SK-N-SH treated with all-trans-retinoic acid at 6 μM for 48 hours (cell line): ENCODE results near the gene CDC42BPG.

Experiments used
- ATAC-seq: fragments of 200-7000 bp; cut with Tn5 transposase; 3 replicates; pipeline ENCODE4 v1.9.1; 2020; ENCODE audit warnings: mild to moderate bottlenecking, moderate library complexity
- ARNTL ChIP-seq: fragments of 450-650 bp; formaldehyde crosslinking; IDR thresholded peaks from 2 replicates; pipeline ENCODE4 v1.5.0; 2020; ENCODE audit warnings: low read depth, mild to moderate bottlenecking, moderate library complexity, borderline replicate concordance
- BACH2 ChIP-seq: fragments of 250-450 bp; sonication (Bioruptor Pico); IDR thresholded peaks from 2 replicates; pipeline ENCODE4 v1.9.0; 2021; ENCODE audit warnings: mild to moderate bottlenecking, borderline replicate concordance
- CREB5 ChIP-seq: fragments of 250-450 bp; sonication (Bioruptor Pico); IDR thresholded peaks from 2 replicates; pipeline ENCODE4 v1.5.1; 2020; ENCODE audit warnings: low read depth, mild to moderate bottlenecking, moderate library complexity
- CSDC2 ChIP-seq: fragments of 250-450 bp; sonication (Bioruptor Pico); IDR thresholded peaks from 2 replicates; pipeline ENCODE4 v1.5.0; 2020; ENCODE audit warnings: mild to moderate bottlenecking, moderate library complexity
- CSRNP3 ChIP-seq: fragments of 250-450 bp; sonication (Bioruptor Pico); IDR thresholded peaks from 2 replicates; pipeline ENCODE4 v1.5.1; 2021; ENCODE audit warnings: mild to moderate bottlenecking, moderate library complexity
- ESRRG ChIP-seq: fragments of 250-450 bp; sonication (Bioruptor Pico); IDR thresholded peaks from 2 replicates; pipeline ENCODE4 v1.6.1; 2021; ENCODE audit warnings: mild to moderate bottlenecking
- ISL1 ChIP-seq: fragments of 250-450 bp; sonication (Bioruptor Pico); IDR thresholded peaks from 2 replicates; pipeline ENCODE4 v2.1.2; 2022; ENCODE audit warnings: mild to moderate bottlenecking, moderate library complexity
- OSR1 ChIP-seq: fragments of 250-450 bp; sonication (Bioruptor Pico); IDR thresholded peaks from 2 replicates; pipeline ENCODE4 v1.8.0; 2022; ENCODE audit warnings: moderate library complexity, mild to moderate bottlenecking, inconsistent platforms
- PPARA ChIP-seq: fragments of 250-450 bp; sonication (Bioruptor Pico); IDR thresholded peaks from 2 replicates; pipeline ENCODE4 v1.5.0; 2020; ENCODE audit warnings: mild to moderate bottlenecking, borderline replicate concordance
- RARB ChIP-seq: fragments of 250-450 bp; sonication (Bioruptor Pico); IDR thresholded peaks from 2 replicates; pipeline ENCODE4 v1.8.0; 2021; ENCODE audit warnings: mild to moderate bottlenecking, moderate library complexity
- TCF4 ChIP-seq: fragments of 250-450 bp; sonication (Bioruptor Pico); IDR thresholded peaks from 2 replicates; pipeline ENCODE4 v1.8.0; 2021; ENCODE audit warnings: mild to moderate bottlenecking, moderate library complexity, borderline replicate concordance
- TOX ChIP-seq: fragments of 250-450 bp; sonication (Bioruptor Pico); IDR thresholded peaks from 2 replicates; pipeline ENCODE4 v1.8.0; 2021; ENCODE audit warnings: mild to moderate bottlenecking, moderate library complexity, borderline replicate concordance
- TSHZ2 ChIP-seq: fragments of 250-450 bp; sonication (Bioruptor Pico); IDR thresholded peaks from 2 replicates; pipeline ENCODE4 v1.5.0; 2020; ENCODE audit warnings: mild to moderate bottlenecking, moderate library complexity
- ZFP3 ChIP-seq: fragments of 250-450 bp; sonication (Bioruptor Pico); IDR thresholded peaks from 2 replicates; pipeline ENCODE4 v1.5.0; 2020; ENCODE audit warnings: mild to moderate bottlenecking, moderate library complexity
- ZFP30 ChIP-seq: fragments of 450-650 bp; formaldehyde crosslinking; IDR thresholded peaks from 2 replicates; pipeline ENCODE4 v1.5.0; 2022; ENCODE audit warnings: mild to moderate bottlenecking, moderate library complexity
- ZNF565 ChIP-seq: fragments of 450-650 bp; formaldehyde crosslinking; conservative IDR thresholded peaks from 2 replicates; pipeline ENCODE4 v1.5.0; 2020; ENCODE audit warnings: low read depth, mild to moderate bottlenecking, moderate library complexity
- ZNF70 ChIP-seq: fragments of 450-650 bp; formaldehyde crosslinking; IDR thresholded peaks from 2 replicates; pipeline ENCODE4 v1.5.0; 2020; ENCODE audit warnings: mild to moderate bottlenecking, moderate library complexity
- ZNF8 ChIP-seq: fragments of 450-650 bp; formaldehyde crosslinking; IDR thresholded peaks from 2 replicates; pipeline ENCODE4 v1.5.0; 2020; ENCODE audit warnings: mild to moderate bottlenecking, moderate library complexity
- TF ChIP-seq, protein P1 (sequence below): fragments of 250-450 bp; sonication (Bioruptor Pico); IDR thresholded peaks from 2 replicates; pipeline ENCODE4 v1.8.0; 2021; ENCODE audit warnings: low read depth, mild to moderate bottlenecking, moderate library complexity, borderline replicate concordance

CDC42BPG gene

GRCh38 chr11:64792482-64792881 is 52.0 kb downstream of the CDC42BPG start:
- no peak for ATAC-seq
- TF ChIP-seq TCF4 (no peak), BACH2 (CRISPR knock-in tag) (no peak), ZNF565 (no peak), ZNF8 (no peak), ISL1 (no peak), TSHZ2 (CRISPR knock-in tag) (no peak), RARB (CRISPR knock-in tag) (no peak), ESRRG (no peak), CREB5 (no peak), ZFP30 (CRISPR knock-in tag) (no peak), TOX (no peak), PPARA (CRISPR knock-in tag) (no peak), CSDC2 (CRISPR knock-in tag) (no peak), ZFP3 (CRISPR knock-in tag) (no peak)
- TF ChIP-seq, protein P1, sequence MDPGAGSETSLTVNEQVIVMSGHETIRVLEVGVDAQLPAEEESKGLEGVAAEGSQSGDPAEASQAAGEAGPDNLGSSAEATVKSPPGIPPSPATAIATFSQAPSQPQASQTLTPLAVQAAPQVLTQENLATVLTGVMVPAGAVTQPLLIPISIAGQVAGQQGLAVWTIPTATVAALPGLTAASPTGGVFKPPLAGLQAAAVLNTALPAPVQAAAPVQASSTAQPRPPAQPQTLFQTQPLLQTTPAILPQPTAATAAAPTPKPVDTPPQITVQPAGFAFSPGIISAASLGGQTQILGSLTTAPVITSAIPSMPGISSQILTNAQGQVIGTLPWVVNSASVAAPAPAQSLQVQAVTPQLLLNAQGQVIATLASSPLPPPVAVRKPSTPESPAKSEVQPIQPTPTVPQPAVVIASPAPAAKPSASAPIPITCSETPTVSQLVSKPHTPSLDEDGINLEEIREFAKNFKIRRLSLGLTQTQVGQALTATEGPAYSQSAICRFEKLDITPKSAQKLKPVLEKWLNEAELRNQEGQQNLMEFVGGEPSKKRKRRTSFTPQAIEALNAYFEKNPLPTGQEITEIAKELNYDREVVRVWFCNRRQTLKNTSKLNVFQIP (CRISPR knock-in tag): no peak

- TF ChIP-seq CSDC2 (CRISPR knock-in tag) (no peak), PPARA (CRISPR knock-in tag) (no peak)
- TF ChIP-seq, protein P1 (CRISPR knock-in tag): no peak
- ATAC-seq: no peak
Measured at GRCh38 chr11:64791781-64792291, 52.6 kb downstream of the CDC42BPG start.

GRCh38 chr11:64790205-64791095 is 54.0 kb downstream of the CDC42BPG start:
- no peak for ATAC-seq
- TF ChIP-seq ZNF70 (no peak), CSRNP3 (CRISPR knock-in tag) (no peak), ZNF565 (no peak), ZNF8 (no peak), PPARA (CRISPR knock-in tag) (no peak), ESRRG (no peak), TOX (no peak), CREB5 (no peak), OSR1 (no peak), CSDC2 (CRISPR knock-in tag) (no peak), TCF4 (no peak), ARNTL (CRISPR knock-in tag) (no peak)
- TF ChIP-seq, protein P1 (CRISPR knock-in tag): no peak
